HG03066 (cell line): ENCODE results near the gene CFL2.
"Not testable (repeated sequence)": the region's sequence is repeated elsewhere in the genome, so short reads cannot be mapped to it uniquely, and the experiment has no call there.

Experiments used
- ATAC-seq: cut with Tn5 transposase; IDR thresholded peaks from one replicate; pipeline ENCODE4 v1.9.1; 2021; ENCODE audit warnings: low read depth; ENCODE audit not compliant: unreplicated experiment

The CFL2 gene

GRCh38 chr14:34711796-34712712 lies 2.3 kb downstream of the CFL2 start:
- no peak for ATAC-seq

GRCh38 chr14:34711169-34711568 lies 3.2 kb downstream of the CFL2 start:
- peak; percentile 54 for ATAC-seq

- ATAC-seq: no peak
Observed at GRCh38 chr14:34710744-34711143, 3.6 kb downstream of the CFL2 start.

- ATAC-seq: no peak
Observed at GRCh38 chr14:34710006-34710405, 4.4 kb downstream of the CFL2 start.

GRCh38 chr14:34707722-34708121 lies 6.7 kb downstream of the CFL2 start:
- no peak for ATAC-seq

- no peak for ATAC-seq
Observed at GRCh38 chr14:34701808-34702207, 12.6 kb downstream of the CFL2 start.

GRCh38 chr14:34700622-34701130 lies 13.7 kb downstream of the CFL2 start:
- ATAC-seq: no peak

GRCh38 chr14:34699873-34700621 lies 14.3 kb downstream of the CFL2 start:
- no peak for ATAC-seq

GRCh38 chr14:34694216-34694615 lies 20.2 kb downstream of the CFL2 start:
- ATAC-seq: not testable (repeated sequence)

- no peak for ATAC-seq
Observed at GRCh38 chr14:34693228-34693939, 21.0 kb downstream of the CFL2 start.

GRCh38 chr14:34692898-34693227 lies 21.5 kb downstream of the CFL2 start:
- ATAC-seq: no peak

GRCh38 chr14:34692348-34692747 lies 22.0 kb downstream of the CFL2 start:
- no peak for ATAC-seq

GRCh38 chr14:34691206-34691605 lies 23.2 kb downstream of the CFL2 start:
- no peak for ATAC-seq

GRCh38 chr14:34688470-34689206 lies 25.8 kb downstream of the CFL2 start:
- ATAC-seq: no peak

GRCh38 chr14:34685819-34686428 lies 28.5 kb downstream of the CFL2 start:
- no peak for ATAC-seq

- ATAC-seq: no peak
Observed at GRCh38 chr14:34684578-34684977, 29.8 kb downstream of the CFL2 start.

GRCh38 chr14:34682787-34683321 lies 31.5 kb downstream of the CFL2 start:
- ATAC-seq: no peak

- no peak for ATAC-seq
Observed at GRCh38 chr14:34680806-34681479, 33.5 kb downstream of the CFL2 start.

GRCh38 chr14:34678735-34679134 lies 35.7 kb downstream of the CFL2 start:
- no peak for ATAC-seq
